GM18526 (cell line): ENCODE measurements around the gene ZCCHC10.

Experiments used
- POLR2A ChIP-seq: IDR thresholded peaks from 3 replicates; pipeline ENCODE4 v1.6.1; 2011; ENCODE audit not compliant: insufficient read length; ENCODE audit errors: extremely low read depth

ZCCHC10 gene

DNA sequence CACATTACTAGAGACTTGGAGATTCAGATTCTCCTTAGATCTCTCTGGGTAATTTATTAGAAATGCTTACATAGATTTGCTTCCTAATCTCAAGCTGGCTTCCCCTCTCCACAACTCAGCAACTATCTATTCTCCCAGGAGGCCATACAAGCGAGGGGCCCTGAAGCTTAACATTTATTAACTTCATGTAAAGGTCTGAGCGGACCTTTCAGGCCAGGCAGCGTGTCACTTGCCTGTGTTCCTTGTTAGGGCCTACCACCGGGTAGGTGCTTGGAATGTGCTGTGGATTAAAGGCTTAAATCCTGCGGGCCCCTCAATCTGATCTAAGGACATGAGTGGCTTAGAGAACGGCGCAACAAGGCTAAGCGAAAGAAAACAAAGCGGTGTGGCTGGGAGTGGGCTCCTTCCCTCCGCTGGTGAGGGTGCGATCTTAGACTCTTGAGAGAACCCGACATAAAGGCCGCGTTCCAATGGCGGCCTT, 24.8 kb upstream of the ZCCHC10 start:
- no peak for TF ChIP-seq POLR2A

- TF ChIP-seq POLR2A: no peak
Observed at GRCh38 chr5:133050521-133050920, 24.2 kb upstream of the ZCCHC10 start.

GRCh38 chr5:133049726-133050048, 23.3 kb upstream of the ZCCHC10 start:
- TF ChIP-seq POLR2A: no peak

DNA sequence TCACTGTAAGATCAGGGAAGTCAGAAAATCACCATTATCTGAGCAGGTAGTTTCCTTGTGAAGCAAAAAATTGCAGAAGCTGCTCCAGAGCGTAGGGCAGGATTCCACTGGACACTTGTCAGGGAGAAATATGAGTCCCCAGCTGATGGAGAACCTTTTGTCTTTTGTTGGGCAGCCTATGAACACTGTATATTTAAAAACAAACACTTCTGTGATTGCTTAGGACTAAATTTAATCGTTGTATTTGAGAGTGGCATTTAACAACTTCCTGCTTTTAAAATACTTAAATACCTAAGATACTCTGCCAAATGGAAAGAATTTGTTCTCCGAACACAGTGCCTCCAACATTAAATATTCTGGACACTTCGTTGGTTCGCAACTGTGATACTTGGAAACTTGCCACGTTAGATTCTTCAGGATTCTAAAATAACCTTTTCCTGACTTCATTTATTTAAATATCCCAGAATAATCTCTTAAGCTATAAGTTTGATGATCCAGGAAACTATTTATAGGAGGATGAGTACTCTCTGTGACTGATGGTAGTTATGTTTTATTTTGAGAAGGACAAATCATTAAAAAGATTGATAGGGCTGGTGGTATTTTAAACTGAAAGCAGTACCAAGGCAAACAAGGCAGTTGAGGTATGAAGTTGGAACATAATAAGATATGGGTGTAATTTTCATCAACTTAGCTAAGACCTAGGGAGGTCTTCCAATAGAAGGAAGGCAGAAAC, 22.8 kb upstream of the ZCCHC10 start:
- no peak for TF ChIP-seq POLR2A

GRCh38 chr5:133047404-133047803, 21.1 kb upstream of the ZCCHC10 start:
- TF ChIP-seq POLR2A: no peak

DNA sequence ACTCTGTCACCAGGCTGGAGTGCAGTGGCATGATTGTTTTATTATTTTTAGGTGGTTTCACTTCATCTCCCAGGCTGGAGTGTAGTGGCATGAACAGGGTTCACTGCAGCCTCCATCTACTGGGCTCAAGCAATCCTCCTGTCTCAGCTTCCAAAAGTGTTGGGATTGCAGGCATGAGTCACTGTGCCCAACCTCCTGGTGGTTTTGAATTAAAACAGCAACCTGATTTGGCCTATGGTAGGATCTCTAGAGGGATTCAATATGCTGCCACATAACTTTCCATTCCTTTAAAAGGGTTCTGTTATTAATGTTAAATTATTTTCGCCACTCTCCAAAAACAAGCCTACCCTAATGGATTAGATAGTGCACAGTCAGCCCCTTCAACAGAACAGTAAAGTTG, 15.6 kb upstream of the ZCCHC10 start:
- TF ChIP-seq POLR2A: no peak

DNA sequence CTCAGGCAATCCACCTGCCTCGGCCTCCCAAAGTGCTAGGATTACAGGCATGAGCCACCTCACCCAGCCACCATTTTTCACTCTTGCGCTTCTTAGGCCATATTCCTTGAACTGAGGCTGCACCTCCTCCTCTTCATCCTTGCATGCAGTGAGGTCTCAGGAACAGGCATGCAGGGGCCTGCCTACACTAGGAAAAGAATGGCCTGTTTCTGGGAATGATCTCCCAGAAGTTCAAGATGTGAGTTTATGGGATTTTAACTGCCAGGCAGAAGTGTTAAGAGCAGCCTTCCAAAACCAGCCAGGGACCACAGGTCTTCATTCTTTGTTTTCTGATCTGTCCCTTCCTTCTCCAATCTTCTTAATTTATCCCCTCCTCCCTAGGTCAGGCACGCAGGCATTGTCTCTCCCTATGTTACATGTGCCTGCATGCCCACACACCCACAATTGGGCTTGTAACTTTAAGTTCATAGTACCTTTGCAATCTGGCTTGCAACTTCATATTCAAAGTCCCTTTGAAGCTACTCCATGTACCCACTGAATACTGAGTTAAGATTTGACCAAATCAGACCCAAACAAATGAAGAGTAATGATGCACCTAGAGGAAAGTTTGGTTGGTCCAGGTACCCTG, 14.9 kb upstream of the ZCCHC10 start:
- TF ChIP-seq POLR2A: no peak

DNA sequence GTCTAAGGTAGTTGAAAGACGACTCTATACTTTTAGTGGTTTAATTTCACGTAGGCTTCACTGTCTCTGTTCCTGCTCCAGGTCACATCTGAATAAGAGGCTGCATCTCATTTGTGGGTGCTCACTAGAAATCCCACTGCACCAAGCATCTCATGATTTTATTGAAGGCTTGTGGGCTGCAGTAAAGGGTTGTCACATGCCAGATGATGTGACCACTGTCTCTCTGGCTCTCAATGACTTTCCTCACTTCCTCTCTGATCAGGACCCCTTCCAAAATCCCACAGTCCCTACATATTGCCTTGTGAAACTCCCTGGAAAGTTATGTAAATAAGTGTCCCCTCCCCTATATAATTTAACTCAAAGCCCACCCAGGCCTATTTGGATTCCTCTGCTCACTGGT, 8.9 kb upstream of the ZCCHC10 start:
- no peak for TF ChIP-seq POLR2A

DNA sequence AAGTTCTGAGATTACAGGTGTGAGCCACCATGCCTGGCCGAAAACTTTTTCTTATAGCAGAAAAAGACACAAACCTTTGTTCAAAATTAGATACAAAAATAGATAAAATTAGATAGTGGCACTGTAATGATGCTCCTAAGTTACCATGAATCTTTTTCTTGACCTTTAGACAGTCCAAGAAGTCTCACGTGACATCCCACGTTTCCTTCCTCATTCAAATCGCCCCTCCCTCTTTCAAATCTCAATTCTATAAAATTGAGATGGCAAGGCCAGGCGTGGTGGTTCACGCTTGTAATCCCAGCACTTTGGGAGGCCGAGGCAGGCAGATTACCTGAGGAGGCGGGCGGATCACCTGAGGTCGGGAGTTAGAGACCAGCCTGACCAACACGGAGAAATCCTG, 7.7 kb upstream of the ZCCHC10 start:
- no peak for TF ChIP-seq POLR2A

DNA sequence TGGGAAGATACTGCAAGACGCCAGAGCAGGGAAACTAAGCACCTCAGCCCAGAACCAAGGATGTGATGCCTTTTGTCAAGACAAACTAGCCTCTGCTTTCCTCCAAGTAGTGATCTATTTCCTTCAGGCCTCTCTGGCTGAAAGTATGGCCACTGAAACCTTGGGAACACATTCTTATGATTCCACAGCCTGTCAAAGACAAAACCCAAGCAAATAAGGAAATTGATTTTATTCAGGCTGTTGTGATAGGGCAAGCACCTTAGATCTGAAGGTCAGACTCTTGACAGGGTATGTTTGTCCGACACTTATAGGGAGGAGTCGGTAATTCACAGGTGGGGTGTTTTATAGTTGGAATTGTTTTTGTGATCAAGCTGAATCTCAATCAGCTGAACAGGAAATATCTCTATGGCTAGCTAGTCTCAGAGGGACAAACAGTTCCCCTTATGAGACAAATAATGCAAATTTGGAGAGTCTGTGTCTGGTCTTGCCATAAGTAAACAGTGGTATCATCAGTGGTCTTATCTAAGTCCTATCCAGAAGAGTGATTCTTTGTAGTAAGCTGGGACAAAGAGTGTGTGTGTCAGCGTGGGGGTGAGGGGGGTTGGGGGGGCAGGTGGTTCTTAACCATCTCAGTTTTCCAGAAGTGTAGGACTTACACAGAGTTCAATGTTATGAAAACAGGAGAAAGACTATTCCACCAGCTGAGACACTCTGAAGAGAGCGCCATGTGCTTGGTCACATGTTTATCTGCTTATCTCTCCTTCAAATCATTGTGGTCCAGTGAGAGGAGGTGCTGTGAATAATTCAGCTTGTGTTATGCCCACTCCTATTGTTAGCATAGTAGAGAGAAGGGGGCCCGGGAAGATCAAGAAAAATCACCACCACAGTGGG, 6.7 kb upstream of the ZCCHC10 start:
- no peak for TF ChIP-seq POLR2A

DNA sequence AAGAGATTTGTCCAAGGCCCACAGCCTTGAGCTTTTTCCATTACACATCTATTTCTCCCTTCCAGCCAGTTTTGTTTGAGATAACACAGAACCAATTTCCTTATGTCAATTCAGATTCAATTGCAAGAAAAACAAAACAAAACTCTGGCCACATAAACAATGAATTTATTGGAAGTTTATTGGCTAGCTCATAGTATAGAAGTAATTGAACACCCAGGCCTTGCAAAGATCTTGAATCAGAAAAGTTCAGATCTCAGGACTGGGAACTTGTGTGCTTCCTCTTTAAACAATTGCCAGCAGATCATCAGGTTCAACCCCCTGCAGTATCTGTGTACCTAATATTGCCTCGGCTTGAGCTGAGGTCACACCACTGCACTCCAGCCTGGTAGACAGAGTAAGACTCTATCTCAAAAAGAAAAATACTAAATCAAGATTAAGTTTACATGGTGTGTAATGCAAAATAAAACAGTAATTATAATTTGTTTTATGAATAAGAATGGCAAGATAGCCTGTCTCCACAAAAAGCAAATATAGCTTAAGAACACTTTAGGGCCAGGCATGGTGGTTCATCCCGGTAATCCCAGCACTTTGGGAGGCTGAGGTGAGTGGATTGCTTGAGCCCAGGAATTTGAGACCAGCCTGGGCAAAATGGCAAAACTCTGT, 4.1 kb upstream of the ZCCHC10 start:
- no peak for TF ChIP-seq POLR2A

- no peak for TF ChIP-seq POLR2A
Observed at GRCh38 chr5:133029416-133029815, 3.1 kb upstream of the ZCCHC10 start.

GRCh38 chr5:133026664-133027153, 360 bp upstream of the ZCCHC10 start:
- no peak for TF ChIP-seq POLR2A

GRCh38 chr5:133017964-133018363, 8.4 kb downstream of the ZCCHC10 start:
- no peak for TF ChIP-seq POLR2A

DNA sequence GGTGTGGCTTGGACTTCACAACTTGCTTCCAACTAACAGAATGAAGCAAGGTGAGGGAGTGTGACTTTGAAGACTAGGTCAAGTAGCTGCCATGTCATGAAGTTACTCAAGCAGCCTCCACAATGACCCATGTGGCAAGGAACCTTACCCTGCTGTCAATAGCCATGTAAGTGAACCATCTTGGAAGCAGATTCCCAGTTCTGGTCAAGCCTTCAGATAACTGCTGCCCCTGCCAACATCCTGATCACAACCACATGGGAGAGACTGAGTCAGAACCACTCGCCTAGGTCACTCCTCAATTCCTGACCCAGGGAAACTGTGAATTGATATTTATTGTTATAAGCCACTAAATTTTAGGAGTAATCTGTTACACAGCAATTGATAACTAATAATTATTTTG, 10.9 kb downstream of the ZCCHC10 start:
- no peak for TF ChIP-seq POLR2A

GRCh38 chr5:133006653-133007052, 19.7 kb downstream of the ZCCHC10 start:
- TF ChIP-seq POLR2A: no peak

- no peak for TF ChIP-seq POLR2A
Observed at GRCh38 chr5:132999246-132999645, 27.1 kb downstream of the ZCCHC10 start.
